CD14-positive monocyte (primary cell): ENCODE data around the gene PHF21B. TPM values are rescaled to one million over a fixed set of nuclear protein-coding genes. Genes with fewer than 3 reads are reported as not detected.

Experiments used
- DNase-seq, 3 donors: peaks; one replicate each; pipeline ENCODE4 v3.0.0-alpha.2; 2011 to 2022
- H2AFZ ChIP-seq: 2 replicates; pipeline ENCODE4 v1.6.0; 2012; ENCODE audit warnings: mild to moderate bottlenecking, low read depth, low read length, inconsistent platforms; ENCODE audit not compliant: insufficient read depth, poor library complexity, severe bottlenecking
- H3K27ac ChIP-seq, 2 donors: 1 replicate in 1 of 2; 2 replicates in 1 of 2; pipeline ENCODE4 v1.5.1; 2012 to 2013; ENCODE audit warnings: low read length in 2 of 2, control low read depth in 1 of 2, inconsistent platforms in 1 of 2, low read depth in 1 of 2, mild to moderate bottlenecking in 1 of 2
- H3K27me3 ChIP-seq, 2 donors: one replicate each; pipeline versions ENCODE4 v1.6.0 to v1.6.1; 2011 to 2013; ENCODE audit warnings: low read length in 2 of 2; ENCODE audit not compliant: control insufficient read depth in 2 of 2, insufficient read depth in 2 of 2
- H3K36me3 ChIP-seq, 2 donors: replicated peaks in 1 of 2; 1 replicate in 1 of 2; 2 replicates in 1 of 2; pipeline versions ENCODE4 v1.5.1 to v1.6.1; 2012 to 2013; ENCODE audit warnings: low read length in 2 of 2, control low read depth in 1 of 2, inconsistent platforms in 1 of 2, mild to moderate bottlenecking in 1 of 2; ENCODE audit not compliant: insufficient read depth in 2 of 2, control insufficient read depth in 1 of 2
- H3K4me1 ChIP-seq, 2 donors: 1 replicate in 1 of 2; 2 replicates in 1 of 2; pipeline versions ENCODE4 v1.5.1 to v1.6.1; 2012 to 2013; ENCODE audit warnings: low read length in 2 of 2, control low read depth in 1 of 2, inconsistent platforms in 1 of 2, mild to moderate bottlenecking in 1 of 2, moderate library complexity in 1 of 2; ENCODE audit not compliant: insufficient read depth in 2 of 2, control insufficient read depth in 1 of 2
- H3K4me2 ChIP-seq: replicated peaks from 2 replicates; pipeline ENCODE3; 2012; ENCODE audit warnings: low read length, moderate library complexity, mild to moderate bottlenecking; ENCODE audit not compliant: poor library complexity, severe bottlenecking; ENCODE audit errors: extremely low read depth
- H3K4me3 ChIP-seq, 3 experiments: fragments of 200-600 bp in 1 of 3; sonication (generic) in 1 of 3; replicated peaks in 1 of 3; 1 replicate in 2 of 3; 2 replicates in 1 of 3; pipeline ENCODE4 v1.5.1; 2011 to 2013; ENCODE audit warnings: low read length in 3 of 3, mild to moderate bottlenecking in 3 of 3, control low read depth in 2 of 3, low read depth in 2 of 3, inconsistent platforms in 1 of 3, moderate library complexity in 1 of 3
- H3K79me2 ChIP-seq: 2 replicates; pipeline ENCODE4 v1.6.0; 2012; ENCODE audit warnings: mild to moderate bottlenecking, control low read depth, inconsistent platforms, low read length, moderate library complexity; ENCODE audit not compliant: insufficient read depth
- H3K9ac ChIP-seq: 2 replicates; pipeline ENCODE4 v1.6.0; 2017; ENCODE audit warnings: low read length, mild to moderate bottlenecking; ENCODE audit not compliant: insufficient read depth, poor library complexity, severe bottlenecking
- H3K9me3 ChIP-seq, 2 donors: replicated peaks in 1 of 2; 1 replicate in 1 of 2; 2 replicates in 1 of 2; pipeline versions ENCODE4 v1.5.1 to v1.6.1; 2012 to 2013; ENCODE audit warnings: low read length in 2 of 2, control low read depth in 1 of 2; ENCODE audit not compliant: control insufficient read depth in 1 of 2, insufficient read depth in 1 of 2
- H4K20me1 ChIP-seq: 2 replicates; pipeline ENCODE4 v1.6.0; 2012; ENCODE audit warnings: mild to moderate bottlenecking, low read length, control low read depth, moderate library complexity; ENCODE audit not compliant: insufficient read depth
- H3K27ac Mint-ChIP-seq, 7 donors: one replicate each; pipeline ENCODE4 v1.8.0; 2020; ENCODE audit warnings: mild to moderate bottlenecking in 7 of 7, mixed read lengths in 7 of 7, moderate library complexity in 6 of 7, inconsistent platforms in 2 of 7
- H3K27me3 Mint-ChIP-seq, 3 donors: one replicate each; pipeline ENCODE4 v1.8.0; 2021 to 2022; ENCODE audit warnings: low read depth in 3 of 3, mild to moderate bottlenecking in 3 of 3, mixed read lengths in 3 of 3, moderate library complexity in 3 of 3, inconsistent platforms in 1 of 3
- H3K36me3 Mint-ChIP-seq, 2 donors: one replicate each; pipeline ENCODE4 v1.8.0; 2020; ENCODE audit warnings: mixed read lengths in 2 of 2, inconsistent platforms in 1 of 2, mild to moderate bottlenecking in 1 of 2
- H3K4me1 Mint-ChIP-seq: one replicate; pipeline ENCODE4 v1.8.0; 2020; ENCODE audit warnings: mild to moderate bottlenecking, mixed read lengths
- H3K4me3 Mint-ChIP-seq, 2 donors: one replicate each; pipeline ENCODE4 v1.8.0; 2020; ENCODE audit warnings: mild to moderate bottlenecking in 2 of 2, mixed read lengths in 2 of 2, moderate library complexity in 1 of 2
- H3K9me3 Mint-ChIP-seq, 7 donors: one replicate each; pipeline ENCODE4 v1.8.0; 2020 to 2022; ENCODE audit warnings: mixed read lengths in 7 of 7, mild to moderate bottlenecking in 6 of 7, moderate library complexity in 6 of 7, inconsistent platforms in 2 of 7
- CTCF ChIP-seq: fragments of 200-600 bp; IDR thresholded peaks from one replicate; pipeline ENCODE4 v1.8.0; 2022; ENCODE audit warnings: antibody characterized with exemption, mild to moderate bottlenecking
- WGBS: methylation state at CpG from one replicate; pipeline ENCODE4 v1.1.5; 2013; ENCODE audit warnings: missing lambda C conversion rate; ENCODE audit not compliant: insufficient coverage; 5-methylcytosine and 5-hydroxymethylcytosine counted together
- intact Hi-C, 2 donors: fragments of 100-400 bp; cut with micrococcal nuclease; formaldehyde crosslinking; loops; one replicate each; pipeline versions ENCODE4 v1.15.0 to v1.15.1; 2023
- polyA plus RNA-seq, 3 donors: library from polyadenylated mRNA; depleted of rRNA in 1 of 3; unstranded in 2 of 3; stranded (reverse) in 1 of 3; fragments of 300-500 nt in 2 of 3; fragments of >200 nt in 1 of 3; fragmentation: Illumina TruSeq in 2 of 3; gene quantifications; 1 replicate in 2 of 3; 2 replicates in 1 of 3; pipeline ENCODE4 v1.2.3, GENCODE V29; 2012 to 2021

PHF21B gene
- polyA plus RNA-seq, 3 donors: not detected

- no peak overlapping the region for H3K4me3 Mint-ChIP-seq
- TF ChIP-seq CTCF: no peak
- Histone ChIP-seq H3K27me3 (no peaks in the 10 kb centered on the region), H3K4me1 (no peaks in the 10 kb centered on the region), H3K27ac (no peak overlapping the region), H3K9ac (no peak overlapping the region), H3K4me2 (no peak overlapping the region), H3K36me3 (no peaks in the 10 kb centered on the region), H3K79me2 (no peaks in the 10 kb centered on the region), H4K20me1 (no peaks in the 10 kb centered on the region), H3K9me3 (no peaks in the 10 kb centered on the region), H3K4me3 (no peak overlapping the region), H2AFZ (no peak overlapping the region)
- peaks cover 0 to 8% (median 3%) of the 10 kb centered on the region in 3 donors for H3K27me3 Mint-ChIP-seq
- H3K27ac Mint-ChIP-seq: no peak overlapping the region
- no peaks in the 10 kb centered on the region for H3K36me3 Mint-ChIP-seq
- intact Hi-C loops: no loop called here
- no peak for DNase-seq
- WGBS: 75% methylated on average over 12 of the region's 15 CpGs
- H3K9me3 Mint-ChIP-seq: no peaks in the 10 kb centered on the region
- no peaks in the 10 kb centered on the region for H3K4me1 Mint-ChIP-seq
Observed at GRCh38 chr22:44941207-44941606, 68.6 kb downstream of the PHF21B start.

- WGBS: 79% methylated on average over 11 of the region's 11 CpGs
- no peak overlapping the region for H3K27ac Mint-ChIP-seq
- Histone ChIP-seq H3K9me3 (no peaks in the 10 kb centered on the region), H3K27me3 (no peaks in the 10 kb centered on the region), H3K79me2 (no peaks in the 10 kb centered on the region), H3K4me3 (no peak overlapping the region), H3K27ac (no peak overlapping the region), H3K4me1 (no peaks in the 10 kb centered on the region), H2AFZ (no peak overlapping the region), H3K4me2 (no peak overlapping the region), H3K36me3 (no peaks in the 10 kb centered on the region), H4K20me1 (no peaks in the 10 kb centered on the region), H3K9ac (no peak overlapping the region)
- intact Hi-C loops: no loop called here
- TF ChIP-seq CTCF: no peak
- H3K4me1 Mint-ChIP-seq: no peaks in the 10 kb centered on the region
- DNase-seq: no peak
- H3K4me3 Mint-ChIP-seq: no peak overlapping the region
- peaks cover 0 to 8% (median 3%) of the 10 kb centered on the region in 3 donors for H3K27me3 Mint-ChIP-seq
- H3K9me3 Mint-ChIP-seq: no peaks in the 10 kb centered on the region
- H3K36me3 Mint-ChIP-seq: no peaks in the 10 kb centered on the region
Observed at GRCh38 chr22:44940130-44940529, 69.7 kb downstream of the PHF21B start.
